K562 (cell line): Measurements from ENCODE around the gene ZNF546. TPM values are rescaled to one million over a fixed set of nuclear protein-coding genes. Genes with fewer than 3 reads are reported as not detected.

ENCODE experiments used
- CHCHD3 ChIP-seq: fragments of 250-450 bp; sonication (Bioruptor Pico); IDR thresholded peaks from 2 replicates; pipeline ENCODE4 v2.1.2; 2022; ENCODE audit warnings: mild to moderate bottlenecking
- MGA ChIP-seq: fragments of 450-650 bp; IDR thresholded peaks from 2 replicates; pipeline ENCODE4 v1.6.1; 2016; ENCODE audit warnings: mild to moderate bottlenecking, moderate library complexity
- NKRF ChIP-seq: fragments of 450-650 bp; IDR thresholded peaks from 2 replicates; pipeline ENCODE4 v1.6.1; 2016; ENCODE audit warnings: borderline replicate concordance
- RCOR1 ChIP-seq, 2 experiments: IDR thresholded peaks; 2 replicates each; pipeline ENCODE4 v1.6.1; 2012; ENCODE audit warnings: low read depth in 2 of 2, low read length in 2 of 2, borderline replicate concordance in 1 of 2, improper control_type of control experiment in 1 of 2
- SUPT5H ChIP-seq: fragments of 450-650 bp; IDR thresholded peaks from 2 replicates; pipeline ENCODE4 v1.6.1; 2016
- ZNF3 ChIP-seq: fragments of 250-450 bp; sonication (Bioruptor Pico); IDR thresholded peaks from 2 replicates; pipeline ENCODE4 v1.5.0; 2021; ENCODE audit warnings: mild to moderate bottlenecking, moderate library complexity
- ZNF384 ChIP-seq: IDR thresholded peaks from 2 replicates; pipeline ENCODE4 v1.6.1; 2012; ENCODE audit warnings: low read depth, low read length, improper control_type of control experiment
- ZNF609 ChIP-seq: sonication (generic); formaldehyde crosslinking; IDR thresholded peaks from 2 replicates; pipeline ENCODE4 v1.8.1; 2023; ENCODE audit warnings: missing genetic modification reagents, mild to moderate bottlenecking, borderline replicate concordance
- polyA plus RNA-seq, 8 experiments: library from polyadenylated mRNA; depleted of rRNA in 4 of 8; stranded (reverse) in 5 of 8; unstranded in 3 of 8; fragments of >200 nt; fragmentation: Nextera tagmentation in 2 of 8; fragmentation: Illumina TruSeq in 1 of 8; extraction: Ambion mirVana in 2 of 8; extraction: Trizol in 1 of 8; gene quantifications; 2 replicates each; pipeline versions ENCODE4 v1.2.1 to v1.2.3, GENCODE V29; 2011 to 2014; ENCODE audit warnings: inconsistent platforms in 1 of 8, missing spikeins in 1 of 8
- total RNA-seq, 7 experiments: library from RNA; depleted of rRNA in 6 of 7; stranded (reverse); fragments of >200 nt in 6 of 7; fragmentation: Illumina TruSeq in 2 of 7; extraction: Trizol in 2 of 7; gene quantifications; 2 replicates each; pipeline versions ENCODE4 v1.2.1 to v1.2.3, GENCODE V29; 2011 to 2021; ENCODE audit warnings: low replicate concordance in 1 of 7

Gene ZNF546
- total and polyA plus RNA-seq, 9 of the 15 experiments (the other 6 are each of a cell fraction or from before 2014, with no cell fraction given): 0.73 to 5.1 (median 2.2) TPM

- TF ChIP-seq ZNF609 (no peak), ZNF384 (peak; percentile 84), CHCHD3 (no peak), ZNF3 (no peak), RCOR1 (IDR thresholded peaks at IDR 0.05; ENCODE audit: borderline replicate concordance in 1 of 2, low read depth in 2 of 2, low read length in 2 of 2) (0 out of 4 replicates have a peak, but pooled peaks of 1 of the 2 experiments have one; percentile 7), NKRF (peak; percentile 17; the same call in 1 of the 2 replicates), MGA (peak; percentile 16), SUPT5H (peak; percentile 33)
These were observed 27.0 kb upstream of the ZNF546 start (continued) for GRCh38 chr19:39969681-39970424.
